Testis (tissue), 3 donors: Measurements from ENCODE around the gene ANKRD2. TPM values are rescaled to one million over a fixed set of nuclear protein-coding genes. Genes with fewer than 3 reads are reported as not detected.

Source experiments
- DNase-seq: peaks from one replicate; pipeline ENCODE4 v3.0.0-alpha.2; 2019
- H3K27ac ChIP-seq, 2 donors: fragments of 200-600 bp; sonication (generic); one replicate each; pipeline ENCODE4 v1.5.1; 2019
- H3K27me3 ChIP-seq: fragments of 200-600 bp; sonication (generic); one replicate; pipeline ENCODE4 v1.5.1; 2019
- H3K36me3 ChIP-seq: fragments of 200-600 bp; sonication (generic); one replicate; pipeline ENCODE4 v1.5.1; 2017; ENCODE audit warnings: low read depth; ENCODE audit errors: missing control alignments
- H3K4me1 ChIP-seq: fragments of 200-600 bp; sonication (generic); one replicate; pipeline ENCODE4 v1.5.1; 2019
- H3K4me3 ChIP-seq, 2 donors: fragments of 200-600 bp; sonication (generic); one replicate each; pipeline ENCODE4 v1.5.1; 2017 to 2019
- H3K9me3 ChIP-seq: fragments of 200-600 bp; sonication (generic); one replicate; pipeline ENCODE4 v1.5.1; 2017
- POLR2A ChIP-seq: fragments of 450-650 bp; IDR thresholded peaks from one replicate; pipeline ENCODE4 v1.6.1; 2017; ENCODE audit warnings: antibody characterized with exemption, mild to moderate bottlenecking, moderate library complexity
- WGBS, 2 donors: methylation state at CpG; one replicate each; pipeline ENCODE4 v1.1.5; 2018; 5-methylcytosine and 5-hydroxymethylcytosine counted together
- intact Hi-C: fragments of 100-400 bp; cut with DNase I; formaldehyde crosslinking; loops from one replicate; pipeline ENCODE4 v1.15.1; 2023; ENCODE audit warnings: low total_unique reads
- polyA plus RNA-seq: library from polyadenylated mRNA; stranded (reverse); fragments of 350-450 nt; fragmentation: Illumina TruSeq; extraction: RNeasy Lipid Tissue Mini Kit (QIAGEN cat#74804); gene quantifications from one replicate; pipeline ENCODE4 v1.2.3, GENCODE V29; 2014; ENCODE audit warnings: low read depth, low replicate concordance; ENCODE audit not compliant: insufficient read depth
- total RNA-seq, 2 donors: library from RNA; depleted of rRNA; stranded (reverse); fragments of >200 nt; gene quantifications; one replicate each; pipeline ENCODE4 v1.2.3, GENCODE V29; 2016
- TF ChIP-seq, protein P1 (sequence below), 3 experiments: fragments of 450-650 bp in 2 of 3; fragments of 200-600 bp in 1 of 3; sonication (generic) in 1 of 3; IDR thresholded peaks; one replicate each; pipeline ENCODE4 v1.5.1; 2016 to 2019; ENCODE audit warnings: antibody characterized with exemption in 3 of 3, mild to moderate bottlenecking in 2 of 3, moderate library complexity in 1 of 3

The ANKRD2 gene
- total and polyA plus RNA-seq, 3 donors from 2014 or later: 0.43 to 3.5 (median 1.9) TPM

DNA sequence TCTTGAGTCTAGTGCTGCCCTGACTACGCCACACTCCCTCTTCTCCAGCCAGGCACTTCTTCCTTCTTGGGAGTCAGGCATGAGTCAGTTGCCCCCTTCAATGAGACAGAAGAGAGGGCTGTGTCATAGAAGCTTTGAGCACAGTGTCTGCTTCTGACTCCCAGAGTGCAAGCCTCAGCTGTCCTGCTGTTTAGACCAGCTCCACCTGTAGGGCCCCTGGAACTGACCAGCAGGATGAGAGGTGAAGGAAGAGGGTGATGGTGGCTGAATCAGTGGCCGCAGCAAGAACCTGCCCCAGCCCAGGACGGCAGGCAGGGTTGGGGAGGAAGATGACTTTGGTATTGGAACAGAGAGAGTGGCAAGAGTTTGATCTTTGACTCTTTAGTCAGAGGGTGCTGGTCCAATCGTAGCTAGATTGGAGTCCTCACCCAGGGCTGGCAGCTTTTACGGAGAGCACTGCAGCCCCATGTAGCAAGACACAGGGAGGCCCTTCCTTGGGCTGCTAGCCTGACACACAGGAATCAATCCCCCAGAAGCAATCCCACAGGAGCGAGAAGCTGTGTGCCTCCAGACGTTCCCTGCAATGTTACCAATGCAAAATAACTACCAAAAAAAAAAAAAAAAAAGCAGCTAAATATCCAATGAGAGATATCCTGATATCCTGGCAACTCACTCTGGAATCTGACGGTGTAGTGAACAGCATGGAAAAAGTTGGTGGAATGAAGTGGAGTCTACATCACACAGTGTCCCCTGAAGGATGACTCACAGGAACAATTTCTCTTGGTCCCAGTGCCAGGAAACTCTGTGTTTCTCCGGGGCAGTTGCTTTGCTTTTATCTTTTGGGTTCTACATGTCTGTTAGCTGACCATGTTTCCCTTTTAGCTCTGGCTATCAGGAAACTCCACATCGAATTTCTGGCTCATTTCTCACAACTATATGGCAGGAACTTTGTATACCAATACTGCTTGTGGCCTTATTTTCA lies 23.8 kb downstream of the ANKRD2 start:
- WGBS, 2 donors: 49 to 54% methylated on average over 10 of the region's 10 CpGs
- H3K36me3 ChIP-seq: no peaks in the 10 kb centered on the region
- no peaks in the 10 kb centered on the region for H3K9me3 ChIP-seq
- intact Hi-C loops: no loop called here
- H3K27me3 ChIP-seq: no peaks in the 10 kb centered on the region
- no peaks in the 10 kb centered on the region for H3K4me1 ChIP-seq
- DNase-seq: peak; percentile 48
- H3K4me3 ChIP-seq: no peak overlapping the region
- H3K27ac ChIP-seq: peak overlapping the region; percentile 68 to 87
- TF ChIP-seq POLR2A: no peak
- TF ChIP-seq, protein P1, sequence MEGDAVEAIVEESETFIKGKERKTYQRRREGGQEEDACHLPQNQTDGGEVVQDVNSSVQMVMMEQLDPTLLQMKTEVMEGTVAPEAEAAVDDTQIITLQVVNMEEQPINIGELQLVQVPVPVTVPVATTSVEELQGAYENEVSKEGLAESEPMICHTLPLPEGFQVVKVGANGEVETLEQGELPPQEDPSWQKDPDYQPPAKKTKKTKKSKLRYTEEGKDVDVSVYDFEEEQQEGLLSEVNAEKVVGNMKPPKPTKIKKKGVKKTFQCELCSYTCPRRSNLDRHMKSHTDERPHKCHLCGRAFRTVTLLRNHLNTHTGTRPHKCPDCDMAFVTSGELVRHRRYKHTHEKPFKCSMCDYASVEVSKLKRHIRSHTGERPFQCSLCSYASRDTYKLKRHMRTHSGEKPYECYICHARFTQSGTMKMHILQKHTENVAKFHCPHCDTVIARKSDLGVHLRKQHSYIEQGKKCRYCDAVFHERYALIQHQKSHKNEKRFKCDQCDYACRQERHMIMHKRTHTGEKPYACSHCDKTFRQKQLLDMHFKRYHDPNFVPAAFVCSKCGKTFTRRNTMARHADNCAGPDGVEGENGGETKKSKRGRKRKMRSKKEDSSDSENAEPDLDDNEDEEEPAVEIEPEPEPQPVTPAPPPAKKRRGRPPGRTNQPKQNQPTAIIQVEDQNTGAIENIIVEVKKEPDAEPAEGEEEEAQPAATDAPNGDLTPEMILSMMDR (IDR thresholded peaks at IDR 0.05): no peak

DNA sequence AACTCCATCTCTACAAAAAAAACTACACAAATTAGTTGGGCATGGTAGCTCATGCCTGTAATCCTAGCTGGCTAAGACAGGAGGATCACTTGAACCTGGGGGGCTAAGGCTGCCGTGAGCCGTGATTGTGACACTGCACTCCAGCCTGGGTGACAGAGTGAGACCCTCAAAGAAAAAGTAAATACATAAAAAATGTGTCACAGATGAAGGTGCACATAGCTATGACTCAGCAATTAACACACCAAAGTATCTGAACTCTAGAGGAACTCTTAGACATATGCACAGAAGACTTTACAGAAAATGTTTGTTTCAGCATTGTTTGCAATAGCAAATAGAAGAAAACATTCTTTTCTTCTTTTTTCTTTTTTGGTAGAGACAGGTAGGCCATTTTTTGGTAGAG lies 25.2 kb downstream of the ANKRD2 start:
- Histone ChIP-seq H3K27ac (no peak overlapping the region), H3K4me3 (no peak overlapping the region), H3K4me1 (no peaks in the 10 kb centered on the region), H3K9me3 (no peaks in the 10 kb centered on the region), H3K36me3 (no peaks in the 10 kb centered on the region), H3K27me3 (no peaks in the 10 kb centered on the region)
- no peak for DNase-seq
- no peak for TF ChIP-seq POLR2A
- TF ChIP-seq, protein P1 (IDR thresholded peaks at IDR 0.05): no peak
- 89 to 95% methylated on average over 2 of the region's 2 CpGs for WGBS, 2 donors
- intact Hi-C loops: no loop called here

DNA sequence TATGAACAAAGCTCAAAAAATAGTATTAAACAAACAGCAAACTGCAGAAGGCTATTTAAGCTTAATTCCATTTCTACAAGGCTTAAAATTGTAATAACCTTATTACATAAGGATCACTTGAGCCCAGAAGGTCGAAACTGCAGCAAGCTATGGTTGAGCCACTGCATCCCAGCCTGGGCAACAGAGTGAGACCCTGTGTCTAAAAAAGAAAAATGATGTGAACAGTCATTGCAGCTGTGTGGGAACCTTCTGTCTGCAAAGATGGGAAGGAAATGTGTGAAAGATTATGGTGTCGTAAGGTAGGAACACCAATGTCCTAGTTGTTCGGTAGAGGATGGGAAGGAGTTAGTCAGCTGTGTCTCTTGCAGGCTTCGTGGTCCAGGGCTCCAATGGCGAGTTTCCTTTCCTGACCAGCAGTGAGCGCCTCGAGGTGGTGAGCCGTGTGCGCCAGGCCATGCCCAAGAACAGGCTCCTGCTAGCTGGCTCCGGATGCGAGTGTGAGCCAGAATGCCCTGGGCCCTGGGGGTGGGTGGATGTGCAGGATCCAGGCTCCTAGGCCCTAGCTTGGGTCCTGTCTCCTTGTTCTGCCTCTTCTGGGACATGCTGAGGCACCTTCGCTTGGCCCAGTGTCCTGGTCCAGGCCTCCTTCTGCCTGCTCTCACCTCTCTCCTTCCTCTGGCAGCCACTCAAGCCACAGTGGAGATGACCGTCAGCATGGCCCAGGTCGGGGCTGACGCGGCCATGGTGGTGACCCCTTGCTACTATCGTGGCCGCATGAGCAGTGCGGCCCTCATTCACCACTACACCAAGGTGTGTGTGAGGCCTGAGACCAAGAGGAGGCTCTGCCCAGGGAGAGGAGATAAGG lies 26.1 kb downstream of the ANKRD2 start:
- H3K9me3 ChIP-seq: no peaks in the 10 kb centered on the region
- H3K27ac ChIP-seq: no peak overlapping the region
- WGBS, 2 donors: 93 to 96% methylated on average over 13 to 19 of the region's 19 CpGs
- TF ChIP-seq, protein P1 (IDR thresholded peaks at IDR 0.05): no peak
- TF ChIP-seq POLR2A: no peak
- no peaks in the 10 kb centered on the region for H3K4me1 ChIP-seq
- intact Hi-C loops: no loop called here
- H3K27me3 ChIP-seq: no peaks in the 10 kb centered on the region
- no peaks in the 10 kb centered on the region for H3K36me3 ChIP-seq
- no peak for DNase-seq
- no peak overlapping the region for H3K4me3 ChIP-seq

DNA sequence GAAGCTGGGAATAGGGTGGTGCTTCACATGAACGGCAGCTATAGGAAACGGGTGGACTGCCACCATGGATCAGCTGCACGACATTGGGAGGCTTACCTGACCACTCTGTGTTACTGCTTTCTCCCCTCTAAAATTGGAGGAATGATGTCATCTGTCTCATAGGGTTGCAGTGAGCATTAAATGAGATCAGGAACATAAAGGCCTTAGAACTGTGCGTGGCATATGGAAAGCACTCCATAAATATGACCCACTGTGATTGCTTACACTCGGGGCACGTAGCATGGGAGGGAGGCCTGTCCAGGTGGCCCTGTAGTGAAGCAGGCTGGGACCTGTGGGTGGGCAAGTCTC lies 26.7 kb downstream of the ANKRD2 start:
- intact Hi-C loops: no loop called here
- H3K27me3 ChIP-seq: no peaks in the 10 kb centered on the region
- WGBS, 2 donors: 88 to 90% methylated on average over 6 of the region's 6 CpGs
- H3K4me3 ChIP-seq: no peak overlapping the region
- DNase-seq: no peak
- H3K4me1 ChIP-seq: no peaks in the 10 kb centered on the region
- no peaks in the 10 kb centered on the region for H3K9me3 ChIP-seq
- no peak for TF ChIP-seq POLR2A
- TF ChIP-seq, protein P1 (IDR thresholded peaks at IDR 0.05): no peak
- no peaks in the 10 kb centered on the region for H3K36me3 ChIP-seq
- H3K27ac ChIP-seq: no peak overlapping the region
